Activated CD8-positive, alpha-beta memory T cell treated with anti-CD3 and anti-CD28 coated beads for 4 hours (primary cell): ENCODE measurements around the gene DENND4C.
"Not testable (repeated sequence)": the region's sequence is repeated elsewhere in the genome, so short reads cannot be mapped to it uniquely, and the experiment has no call there.

ENCODE experiments used
- DNase-seq, 2 donors: peaks; one replicate each; pipeline ENCODE4 v3.0.0-alpha.2; 2020; ENCODE audit warnings: low read depth in 2 of 2

The DENND4C gene

GRCh38 chr9:19266778-19267384 is 36.4 kb downstream of the DENND4C start:
- not testable (repeated sequence) for DNase-seq

GRCh38 chr9:19269582-19269981 is 39.1 kb downstream of the DENND4C start:
- no peak for DNase-seq

- DNase-seq, result no peak
Observed at GRCh38 chr9:19270421-19270949, 40.0 kb downstream of the DENND4C start.

- no peak for DNase-seq
Observed at GRCh38 chr9:19271081-19271480, 40.6 kb downstream of the DENND4C start.

GRCh38 chr9:19281801-19282200 is 51.3 kb downstream of the DENND4C start:
- DNase-seq, result no peak

GRCh38 chr9:19283072-19283710 is 52.7 kb downstream of the DENND4C start:
- no peak for DNase-seq

GRCh38 chr9:19284729-19285128 is 54.2 kb downstream of the DENND4C start:
- DNase-seq, result no peak

- no peak for DNase-seq
Observed at GRCh38 chr9:19286634-19287188, 56.2 kb downstream of the DENND4C start.

GRCh38 chr9:19288081-19288480 is 57.6 kb downstream of the DENND4C start:
- no peak for DNase-seq

- no peak for DNase-seq
Observed at GRCh38 chr9:19290103-19290502, 59.6 kb downstream of the DENND4C start.

- DNase-seq, result no peak
Observed at GRCh38 chr9:19294219-19294618, 63.7 kb downstream of the DENND4C start.

- no peak for DNase-seq
Observed at GRCh38 chr9:19298436-19299000, 68.0 kb downstream of the DENND4C start.

GRCh38 chr9:19303216-19303615 is 72.7 kb downstream of the DENND4C start:
- DNase-seq, result no peak

- no peak for DNase-seq
Observed at GRCh38 chr9:19306568-19306967, 76.1 kb downstream of the DENND4C start.

- no peak for DNase-seq
Observed at GRCh38 chr9:19310246-19310645, 79.8 kb downstream of the DENND4C start.

GRCh38 chr9:19313573-19313972 is 83.1 kb downstream of the DENND4C start:
- no peak for DNase-seq

GRCh38 chr9:19320495-19320894 is 90.0 kb downstream of the DENND4C start:
- no peak for DNase-seq

GRCh38 chr9:19331877-19332276 is 101.4 kb downstream of the DENND4C start:
- no peak for DNase-seq

- no peak for DNase-seq
Observed at GRCh38 chr9:19336166-19336565, 105.7 kb downstream of the DENND4C start.

GRCh38 chr9:19342947-19343346 is 112.5 kb downstream of the DENND4C start:
- no peak for DNase-seq

GRCh38 chr9:19358701-19359100 is 128.2 kb downstream of the DENND4C start:
- no peak for DNase-seq

GRCh38 chr9:19369107-19369506 is 138.6 kb downstream of the DENND4C start:
- no peak for DNase-seq

- no peak for DNase-seq
Observed at GRCh38 chr9:19371942-19372341, 141.4 kb downstream of the DENND4C start.
